ENCODE measurements around the gene ANAPC2. TPM values are rescaled to one million over a fixed set of nuclear protein-coding genes. Genes with fewer than 3 reads are reported as not detected.

ANAPC2 gene
- total RNA-seq, 1 donor from 2014 or later = 71.7 TPM

GRCh38 chr9:137198902-137199283 is 10.5 kb upstream of the ANAPC2 start:
- Mint-ChIP-seq H3K4me1 (peaks cover 12% of the 10 kb centered on the region), H3K27ac (ENCODE audit: unreplicated experiment) (no peak overlapping the region), H3K4me3 (peak overlapping the region; percentile 91), H3K36me3 (ENCODE audit: low read depth) (no peaks in the 10 kb centered on the region), H3K9me3 (no peaks in the 10 kb centered on the region), H3K27me3 (ENCODE audit: low read depth) (no peaks in the 10 kb centered on the region)
- TF ChIP-seq CTCF (conservative IDR thresholded peaks at IDR 0.05) = no peak
- no peak for DNase-seq (ENCODE audit: low read depth, low spot score)

GRCh38 chr9:137198051-137198901 is 9.9 kb upstream of the ANAPC2 start:
- H3K4me3 Mint-ChIP-seq = peak overlapping the region; percentile 72
- DNase-seq (ENCODE audit: low read depth, low spot score) = no peak
- H3K9me3 Mint-ChIP-seq = no peaks in the 10 kb centered on the region
- H3K4me1 Mint-ChIP-seq = peaks cover 12% of the 10 kb centered on the region
- no peak overlapping the region for H3K27ac Mint-ChIP-seq (ENCODE audit: unreplicated experiment)
- no peaks in the 10 kb centered on the region for H3K36me3 Mint-ChIP-seq (ENCODE audit: low read depth)
- no peaks in the 10 kb centered on the region for H3K27me3 Mint-ChIP-seq (ENCODE audit: low read depth)
- TF ChIP-seq CTCF (conservative IDR thresholded peaks at IDR 0.05) = no peak

- Mint-ChIP-seq H3K4me1 (no peaks in the 10 kb centered on the region), H3K9me3 (no peaks in the 10 kb centered on the region), H3K36me3 (ENCODE audit: low read depth) (no peaks in the 10 kb centered on the region), H3K27ac (ENCODE audit: unreplicated experiment) (no peak overlapping the region), H3K27me3 (ENCODE audit: low read depth) (no peaks in the 10 kb centered on the region), H3K4me3 (peak overlapping the region; percentile 62)
- TF ChIP-seq CTCF (conservative IDR thresholded peaks at IDR 0.05) = no peak
- DNase-seq (ENCODE audit: low read depth, low spot score) = no peak
Observed at GRCh38 chr9:137195525-137196220, 7.3 kb upstream of the ANAPC2 start.

GRCh38 chr9:137194909-137195308 is 6.5 kb upstream of the ANAPC2 start:
- Mint-ChIP-seq H3K9me3 (no peaks in the 10 kb centered on the region), H3K27ac (ENCODE audit: unreplicated experiment) (no peak overlapping the region), H3K36me3 (ENCODE audit: low read depth) (no peaks in the 10 kb centered on the region), H3K4me3 (no peak overlapping the region), H3K27me3 (ENCODE audit: low read depth) (no peaks in the 10 kb centered on the region), H3K4me1 (no peaks in the 10 kb centered on the region)
- no peak for DNase-seq (ENCODE audit: low read depth, low spot score)
- no peak for TF ChIP-seq CTCF (conservative IDR thresholded peaks at IDR 0.05)

GRCh38 chr9:137194388-137194787 is 6.0 kb upstream of the ANAPC2 start:
- DNase-seq (ENCODE audit: low read depth, low spot score) = no peak
- no peak overlapping the region for H3K4me3 Mint-ChIP-seq
- H3K27me3 Mint-ChIP-seq (ENCODE audit: low read depth) = no peaks in the 10 kb centered on the region
- no peak for TF ChIP-seq CTCF (conservative IDR thresholded peaks at IDR 0.05)
- no peaks in the 10 kb centered on the region for H3K36me3 Mint-ChIP-seq (ENCODE audit: low read depth)
- no peaks in the 10 kb centered on the region for H3K9me3 Mint-ChIP-seq
- H3K27ac Mint-ChIP-seq (ENCODE audit: unreplicated experiment) = no peak overlapping the region
- peaks cover 4% of the 10 kb centered on the region for H3K4me1 Mint-ChIP-seq

All from neural crest cell (in vitro differentiated cells).